NOMO-1 treated with dmso at 0.1 percent for 144 hours (cell line): ENCODE results near the gene DIP2A.
A peak's percentile ranks its signal among the peaks of the same experiment; 100 is the strongest.
"Not testable (repeated sequence)": the region's sequence is repeated elsewhere in the genome, so short reads cannot be mapped to it uniquely, and the experiment has no call there.

Experiments used
- DNase-seq: peaks from one replicate; lab custom pipeline; 2025; ENCODE audit not compliant: unreplicated experiment; lab: John Stamatoyannopoulos, UW

Gene DIP2A

GRCh38 chr21:46425571-46425970 is 33.1 kb upstream of the DIP2A start:
- no peak for DNase-seq

GRCh38 chr21:46426313-46427046 is 32.2 kb upstream of the DIP2A start:
- no peak for DNase-seq

DNA sequence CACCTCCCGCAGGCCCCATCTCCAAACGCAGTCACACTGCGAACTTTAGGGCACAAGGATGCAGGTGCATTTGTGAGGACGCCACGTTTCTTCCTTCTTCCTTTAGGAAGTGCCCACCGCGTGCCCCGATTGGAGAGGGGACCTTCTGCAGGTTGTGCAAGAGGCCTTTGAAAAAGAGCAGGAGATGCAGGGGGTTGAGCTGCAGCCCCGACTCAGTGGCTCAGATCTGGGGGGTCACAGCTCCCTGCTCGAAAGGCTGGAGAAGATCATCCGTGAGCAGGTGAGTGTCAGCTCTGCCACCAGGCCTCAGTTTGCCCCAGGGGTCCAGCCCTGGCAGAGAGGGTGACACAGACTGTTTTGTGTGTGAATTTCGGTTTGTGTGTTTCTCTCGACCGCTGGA is 31.2 kb upstream of the DIP2A start:
- DNase-seq: no peak

DNA sequence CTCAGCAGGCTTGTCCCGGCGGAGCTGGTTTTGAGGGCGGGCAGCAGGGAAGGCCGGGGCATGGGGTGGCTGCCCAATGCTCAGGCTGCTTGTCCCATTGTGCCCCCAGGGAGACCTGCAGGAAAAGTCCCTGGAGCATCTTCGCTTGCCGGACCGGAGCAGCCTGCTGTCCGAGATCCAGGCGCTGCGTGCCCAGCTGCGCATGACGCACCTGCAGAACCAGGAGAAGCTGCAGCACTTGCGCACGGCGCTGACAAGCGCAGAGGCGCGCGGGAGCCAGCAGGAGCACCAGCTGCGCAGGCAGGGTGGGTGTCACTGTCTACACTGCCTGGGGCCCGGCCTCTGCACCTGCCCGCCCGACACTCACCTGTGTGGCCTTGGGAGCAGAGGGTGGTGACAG is 30.4 kb upstream of the DIP2A start:
- no peak for DNase-seq

DNA sequence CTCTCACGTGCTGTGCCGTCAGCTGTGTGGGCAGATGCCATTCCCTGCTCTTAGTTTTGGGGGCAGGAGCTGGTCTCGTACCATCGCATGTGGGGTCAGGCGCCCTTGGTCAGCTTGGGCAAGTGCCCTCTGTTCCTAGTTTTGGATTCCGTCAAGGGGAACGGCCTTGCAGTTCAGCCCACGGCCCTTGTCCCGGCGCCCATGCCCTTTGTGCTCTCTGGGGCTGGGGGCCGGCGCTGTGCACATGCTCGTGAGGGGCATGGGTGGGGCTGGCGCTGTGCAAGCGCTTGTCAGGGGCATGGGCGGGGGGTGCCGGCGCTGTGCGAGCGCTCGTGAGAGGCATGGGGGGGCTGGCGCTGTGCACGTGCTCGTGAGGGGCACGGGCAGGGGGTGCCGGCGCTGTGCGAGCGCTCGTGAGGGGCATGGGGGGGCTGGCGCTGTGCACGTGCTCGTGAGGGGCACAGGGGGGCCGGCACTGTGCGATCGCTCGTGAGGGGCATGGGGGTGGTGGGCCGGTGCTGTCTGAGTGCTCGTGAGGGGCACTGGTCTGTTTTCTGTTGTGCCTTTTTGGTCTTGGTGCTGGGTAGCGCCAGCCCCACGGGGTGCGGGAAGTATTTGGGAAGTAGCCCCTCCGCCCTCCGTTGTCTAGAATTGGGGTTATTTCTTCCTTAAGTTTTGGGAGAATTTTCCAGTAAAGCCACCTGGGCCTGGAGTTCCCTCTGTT is 29.5 kb upstream of the DIP2A start:
- DNase-seq: no peak

DNA sequence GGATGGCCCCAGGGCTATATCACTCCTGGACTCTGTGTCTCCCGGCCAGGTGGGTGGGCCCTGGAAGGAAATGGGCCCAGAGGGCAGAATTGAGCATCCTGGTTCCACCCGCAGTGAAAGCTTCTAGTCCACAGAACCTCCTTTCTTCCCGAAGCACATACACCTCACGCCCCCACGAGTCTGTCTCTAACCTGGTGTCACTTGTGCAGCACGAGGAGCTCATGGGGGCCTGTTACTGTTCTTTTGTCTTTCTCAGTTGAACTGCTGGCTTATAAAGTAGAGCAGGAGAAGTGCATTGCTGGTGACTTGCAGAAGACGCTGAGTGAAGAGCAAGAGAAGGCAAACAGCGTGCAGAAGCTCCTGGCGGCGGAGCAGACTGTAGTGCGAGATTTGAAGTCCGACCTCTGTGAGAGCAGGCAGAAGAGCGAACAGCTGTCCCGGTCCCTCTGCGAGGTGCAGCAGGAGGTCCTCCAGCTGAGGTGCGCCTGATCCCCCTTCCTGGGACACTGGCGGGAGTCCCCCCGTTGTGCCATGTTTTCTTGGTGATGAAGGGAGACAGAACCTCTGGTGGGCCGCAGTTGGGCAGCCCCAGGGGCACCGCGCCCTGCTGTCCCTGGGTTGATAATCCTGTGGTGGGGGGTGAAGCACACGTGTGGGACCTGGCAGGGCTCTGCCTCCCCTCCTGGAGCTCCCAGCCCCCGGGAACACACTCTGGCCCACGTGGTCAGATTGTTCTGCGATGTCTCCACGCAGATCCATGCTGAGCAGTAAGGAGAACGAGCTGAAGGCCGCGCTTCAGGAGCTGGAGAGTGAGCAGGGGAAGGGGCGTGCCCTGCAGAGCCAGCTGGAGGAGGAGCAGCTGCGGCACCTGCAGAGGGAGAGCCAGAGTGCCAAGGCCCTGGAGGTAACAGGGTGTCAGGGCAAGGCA is 28.7 kb upstream of the DIP2A start:
- no peak for DNase-seq

GRCh38 chr21:46431448-46431847 is 27.2 kb upstream of the DIP2A start:
- DNase-seq: no peak

DNA sequence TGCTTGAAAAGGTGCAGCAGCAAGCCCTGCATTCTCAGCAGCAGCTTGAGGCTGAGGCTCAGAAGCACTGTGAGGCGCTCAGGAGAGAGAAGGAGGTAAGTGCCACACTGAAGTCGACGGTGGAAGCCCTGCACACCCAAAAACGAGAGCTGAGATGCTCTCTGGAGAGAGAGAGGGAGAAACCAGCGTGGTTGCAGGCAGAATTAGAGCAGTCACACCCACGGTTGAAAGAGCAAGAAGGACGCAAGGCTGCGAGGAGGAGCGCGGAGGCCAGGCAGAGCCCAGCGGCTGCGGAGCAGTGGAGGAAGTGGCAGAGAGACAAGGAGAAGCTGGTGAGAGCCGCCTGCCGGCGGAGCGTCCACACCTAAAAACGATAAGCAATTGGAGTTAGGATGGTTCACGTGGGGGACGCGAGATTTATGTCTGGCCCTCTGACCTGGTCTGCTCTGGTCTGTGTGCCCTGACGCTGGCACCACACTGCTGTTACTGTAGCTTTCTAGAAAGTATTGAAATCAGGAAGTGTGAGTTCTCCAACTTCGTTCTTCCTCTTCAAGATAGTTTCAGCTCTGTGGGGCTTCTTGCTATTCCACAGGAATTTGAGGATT is 26.7 kb upstream of the DIP2A start:
- peak; percentile 46 for DNase-seq

GRCh38 chr21:46433116-46433515 is 25.6 kb upstream of the DIP2A start:
- not testable (repeated sequence) for DNase-seq

- no peak for DNase-seq
Observed at GRCh38 chr21:46434322-46434958, 24.3 kb upstream of the DIP2A start.

DNA sequence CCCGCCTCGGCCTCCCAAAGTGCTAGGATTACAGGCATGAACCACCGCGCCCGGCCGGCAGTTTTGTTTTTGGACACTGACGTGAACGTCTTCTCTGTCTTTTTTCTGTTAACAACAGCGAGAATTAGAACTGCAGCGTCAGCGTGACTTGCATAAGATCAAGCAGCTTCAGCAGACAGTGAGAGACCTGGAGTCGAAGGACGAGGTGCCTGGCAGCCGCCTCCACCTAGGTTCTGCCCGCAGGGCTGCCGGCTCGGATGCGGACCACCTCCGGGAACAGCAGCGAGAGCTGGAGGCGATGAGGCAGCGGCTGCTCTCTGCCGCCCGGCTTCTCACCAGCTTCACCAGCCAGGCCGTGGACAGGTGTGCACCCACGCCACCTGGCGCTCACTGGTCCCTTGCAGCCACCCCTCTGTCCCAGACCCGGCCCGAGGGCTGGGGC is 22.9 kb upstream of the DIP2A start:
- no peak for DNase-seq

GRCh38 chr21:46436621-46437020 is 22.1 kb upstream of the DIP2A start:
- peak; percentile 4 for DNase-seq

DNA sequence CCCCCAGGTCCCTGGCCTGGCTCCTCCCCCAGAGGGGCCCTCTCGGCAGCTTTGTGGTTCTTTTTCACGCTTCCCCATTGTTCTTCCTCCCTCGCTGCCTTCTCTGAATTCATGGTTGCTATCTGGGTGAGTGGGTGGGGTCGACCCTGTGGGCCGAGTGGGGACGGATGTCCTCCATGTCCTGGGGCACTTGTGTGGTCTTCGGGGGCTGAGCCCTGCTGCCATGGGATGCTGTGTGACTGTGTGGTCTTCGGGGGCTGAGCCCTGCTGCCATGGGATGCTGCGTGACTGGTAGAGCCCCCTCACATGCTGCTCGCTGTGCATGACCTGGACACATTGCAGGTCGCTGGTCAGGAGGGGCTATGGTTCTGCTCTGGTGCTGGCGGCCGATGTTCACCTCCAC is 21.6 kb upstream of the DIP2A start:
- no peak for DNase-seq

GRCh38 chr21:46437511-46437910 is 21.2 kb upstream of the DIP2A start:
- DNase-seq: no peak

DNA sequence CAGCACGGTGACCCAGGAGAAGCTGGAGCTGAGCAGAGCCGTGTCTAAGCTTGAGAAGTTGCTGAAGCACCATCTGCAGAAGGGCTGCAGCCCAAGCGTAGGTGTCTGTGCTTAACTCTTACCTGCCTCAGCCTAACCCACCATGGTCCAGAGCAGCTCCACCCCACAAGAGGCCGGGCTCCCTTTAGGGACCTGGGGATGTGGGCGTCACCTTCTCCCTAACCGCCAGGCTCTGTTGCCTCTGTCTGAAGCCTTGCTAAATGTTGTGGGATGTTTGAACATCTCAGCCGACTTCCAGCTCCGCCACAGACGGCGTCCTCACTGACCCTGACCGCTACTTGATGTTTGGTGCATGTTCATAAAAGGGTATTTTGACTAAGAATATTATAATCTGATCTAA is 20.4 kb upstream of the DIP2A start:
- no peak for DNase-seq

DNA sequence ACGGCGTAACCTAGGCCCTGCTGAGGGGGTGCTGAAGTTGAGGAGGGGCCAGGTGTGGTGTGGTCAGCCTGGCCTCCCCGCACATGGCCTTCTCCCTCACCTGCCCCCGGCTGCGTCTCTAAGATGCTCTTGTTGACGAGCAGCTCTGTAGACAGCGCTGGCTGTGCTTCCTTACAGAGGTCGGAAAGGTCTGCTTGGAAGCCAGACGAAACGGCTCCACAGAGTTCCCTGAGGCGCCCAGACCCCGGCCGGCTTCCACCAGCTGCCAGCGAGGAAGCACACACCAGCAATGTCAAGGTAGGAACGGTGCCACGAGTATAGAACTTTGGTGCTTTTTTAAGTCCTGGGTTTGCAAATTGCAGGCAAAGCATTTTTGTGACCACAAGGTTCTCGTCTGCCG is 18.8 kb upstream of the DIP2A start:
- DNase-seq: no peak

GRCh38 chr21:46441331-46441730 is 17.4 kb upstream of the DIP2A start:
- DNase-seq: no peak

DNA sequence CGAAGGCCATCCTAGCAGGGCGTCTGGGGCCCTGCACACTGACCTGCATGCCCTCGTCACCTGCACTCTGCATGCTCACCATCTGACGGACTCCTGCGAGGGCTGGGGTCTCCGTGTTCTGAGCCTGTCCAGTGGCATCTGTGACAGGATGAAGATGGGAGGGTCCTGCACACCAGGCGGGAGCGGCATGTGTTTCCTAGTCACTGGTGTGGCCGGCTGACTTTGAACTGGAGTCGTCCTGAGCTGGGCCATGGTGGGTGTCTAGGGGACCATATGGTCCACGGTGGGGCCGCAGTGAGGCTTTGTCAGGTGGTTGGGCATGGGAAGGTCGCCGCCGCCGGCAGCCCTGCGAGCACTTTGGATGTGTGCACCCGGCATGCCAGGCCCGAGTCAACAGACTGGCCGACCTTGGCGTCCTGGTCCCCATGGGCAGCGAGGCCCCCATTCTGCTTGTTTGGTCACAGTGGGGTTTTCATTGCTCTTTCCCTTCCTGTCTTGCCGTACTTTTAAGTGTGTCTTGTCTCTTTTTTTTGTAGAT is 16.7 kb upstream of the DIP2A start:
- DNase-seq: no peak

DNA sequence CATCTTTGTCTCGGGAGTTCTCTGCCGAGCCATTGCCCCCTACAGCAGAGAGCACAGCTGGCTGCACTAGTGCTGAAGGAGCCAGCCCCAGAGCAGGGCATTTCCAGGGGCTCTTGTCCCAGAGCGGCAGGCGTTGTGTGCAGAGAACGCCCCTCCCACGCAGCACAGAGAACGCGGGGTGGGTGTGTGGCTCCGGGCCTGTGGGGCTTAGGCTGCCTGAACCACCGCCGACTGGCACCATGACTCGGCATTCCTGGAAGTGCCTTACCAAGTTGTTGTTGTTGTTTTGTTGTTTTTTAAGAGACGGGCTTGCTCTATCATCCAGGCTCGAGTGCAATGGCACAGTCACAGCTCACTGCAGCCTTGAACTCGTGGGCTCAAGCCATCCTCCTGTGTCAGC is 15.8 kb upstream of the DIP2A start:
- DNase-seq: no peak

DNA sequence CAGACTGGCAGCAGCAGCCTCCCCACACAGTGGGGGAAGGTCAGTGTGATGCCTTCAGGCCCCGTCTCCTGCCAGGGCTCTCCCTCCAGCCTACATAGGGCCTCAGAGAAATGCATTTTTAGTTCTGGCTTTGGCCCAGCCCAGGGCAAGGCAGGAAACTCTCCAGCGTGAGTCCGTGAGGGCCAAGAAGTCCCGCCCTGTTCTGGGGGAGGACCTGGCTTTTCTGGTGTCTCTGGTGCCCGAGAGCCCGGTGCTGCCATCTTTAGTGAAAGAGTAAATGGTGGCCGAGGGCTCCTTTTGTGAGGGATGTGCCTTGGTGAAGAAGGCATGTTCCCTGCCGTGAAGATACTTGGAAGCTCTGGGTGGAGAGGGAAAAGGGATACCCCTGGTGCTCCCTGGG is 14.8 kb upstream of the DIP2A start:
- no peak for DNase-seq
